Keratinocyte (primary cell): ENCODE data around the gene ADGRA3.

Experiments
- CTCF ChIP-seq, 3 experiments: IDR thresholded peaks in 1 of 3; conservative IDR thresholded peaks in 1 of 3; optimal IDR thresholded peaks in 1 of 3; 2 replicates in 2 of 3; 3 replicates in 1 of 3; pipeline versions ENCODE3 to v1.5.1; 2011; ENCODE audit warnings: low read length in 3 of 3, mild to moderate bottlenecking in 3 of 3, moderate library complexity in 2 of 3, control low read depth in 1 of 3, inconsistent platforms in 1 of 3; ENCODE audit not compliant: insufficient read depth in 2 of 3; ENCODE audit errors: extremely low read depth in 1 of 3
- EZH2 ChIP-seq: IDR thresholded peaks from one replicate; pipeline ENCODE4 v1.6.1; 2012; ENCODE audit warnings: inconsistent platforms, mild to moderate bottlenecking, low read length, moderate library complexity

GRCh38 chr4:22492987-22493386, 22.9 kb downstream of the ADGRA3 start:
- TF ChIP-seq CTCF (optimal IDR thresholded peaks at IDR 0.05 in 1 of 3, IDR thresholded peaks at IDR 0.05 in 1 of 3, conservative IDR thresholded peaks at IDR 0.05 in 1 of 3; ENCODE audit: extremely low read depth in 1 of 3, insufficient read depth in 2 of 3, low read length in 3 of 3) (no peak), EZH2 (no peak)
